ENCODE data around the gene ZBTB7C.

ZBTB7C gene

GRCh38 chr18:48418539-48419276 is 9.5 kb upstream of the ZBTB7C start:
- no peak for DNase-seq (ENCODE audit: low spot score)

GRCh38 chr18:48417985-48418384 is 8.8 kb upstream of the ZBTB7C start:
- no peak for DNase-seq (ENCODE audit: low spot score)

GRCh38 chr18:48413342-48413741 is 4.2 kb upstream of the ZBTB7C start:
- no peak for DNase-seq (ENCODE audit: low spot score)

GRCh38 chr18:48412339-48412929 is 3.3 kb upstream of the ZBTB7C start:
- DNase-seq (ENCODE audit: low spot score) = peak; percentile 49

- peak; percentile 90 for DNase-seq (ENCODE audit: low spot score)
Observed at GRCh38 chr18:48410095-48410920, 1.1 kb upstream of the ZBTB7C start.

GRCh38 chr18:48409591-48410094 is 460 bp upstream of the ZBTB7C start:
- peak; percentile 37 for DNase-seq (ENCODE audit: low spot score)

GRCh38 chr18:48408111-48408726 is 964 bp downstream of the ZBTB7C start:
- peak; percentile 13 for DNase-seq (ENCODE audit: low spot score)

- no peak for DNase-seq (ENCODE audit: low spot score)
Observed at GRCh38 chr18:48407358-48407757, 1.8 kb downstream of the ZBTB7C start.

GRCh38 chr18:48405978-48406377 is 3.2 kb downstream of the ZBTB7C start:
- no peak for DNase-seq (ENCODE audit: low spot score)

GRCh38 chr18:48404716-48405507 is 4.3 kb downstream of the ZBTB7C start:
- DNase-seq (ENCODE audit: low spot score) = no peak

- DNase-seq (ENCODE audit: low spot score) = no peak
Observed at GRCh38 chr18:48402953-48403352, 6.2 kb downstream of the ZBTB7C start.

- no peak for DNase-seq (ENCODE audit: low spot score)
Observed at GRCh38 chr18:48399303-48400075, 9.7 kb downstream of the ZBTB7C start.

GRCh38 chr18:48398074-48398473 is 11.1 kb downstream of the ZBTB7C start:
- no peak for DNase-seq (ENCODE audit: low spot score)

GRCh38 chr18:48397021-48397420 is 12.2 kb downstream of the ZBTB7C start:
- no peak for DNase-seq (ENCODE audit: low spot score)

- DNase-seq (ENCODE audit: low spot score) = no peak
Observed at GRCh38 chr18:48396561-48396960, 12.6 kb downstream of the ZBTB7C start.

GRCh38 chr18:48395646-48396045 is 13.5 kb downstream of the ZBTB7C start:
- DNase-seq (ENCODE audit: low spot score) = no peak

- DNase-seq (ENCODE audit: low spot score) = no peak
Observed at GRCh38 chr18:48394176-48394575, 15.0 kb downstream of the ZBTB7C start.

- DNase-seq (ENCODE audit: low spot score) = no peak
Observed at GRCh38 chr18:48393776-48394175, 15.4 kb downstream of the ZBTB7C start.

- DNase-seq (ENCODE audit: low spot score) = no peak
Observed at GRCh38 chr18:48393170-48393569, 16.0 kb downstream of the ZBTB7C start.

- DNase-seq (ENCODE audit: low spot score) = no peak
Observed at GRCh38 chr18:48392268-48392667, 16.9 kb downstream of the ZBTB7C start.

- peak; percentile 47 for DNase-seq (ENCODE audit: low spot score)
Observed at GRCh38 chr18:48391868-48392267, 17.3 kb downstream of the ZBTB7C start.

Measured in Ammon's horn (tissue), 1 donor.